ENCODE data around the gene UFD1. TPM values are rescaled to one million over a fixed set of nuclear protein-coding genes. Genes with fewer than 3 reads are reported as not detected.

Gene UFD1
- total and polyA plus RNA-seq, 9 of the 15 experiments (the other 6 are each of a cell fraction or from before 2014, with no cell fraction given) = 238 to 645 (median 363) TPM

GRCh38 chr22:19448076-19448607 lies 30.9 kb downstream of the UFD1 start (continued):
- TF ChIP-seq CHD7 (IDR thresholded peaks at IDR 0.05; ENCODE audit: low read depth, low read length) (peak; percentile 59), TEAD1 (CRISPR knock-in tag; IDR thresholded peaks at IDR 0.05) (0 out of 4 replicates have a peak, but pooled peaks of 1 of the 2 experiments have one; percentile 11), ARNT (IDR thresholded peaks at IDR 0.05) (no peak), SIN3A (IDR thresholded peaks at IDR 0.05; ENCODE audit: borderline replicate concordance in 2 of 2, control insufficient read depth in 1 of 2, low read depth in 2 of 2, low read length in 2 of 2) (peak in 1 of 2 experiments; percentile 24; a peak in 1 of 4 replicates), STAT5B (CRISPR knock-in tag; IDR thresholded peaks at IDR 0.05) (no peak), ZBTB40 (IDR thresholded peaks at IDR 0.05) (peak; percentile 72; the same call in 1 of the 2 replicates), ZBTB40 (CRISPR knock-in tag; IDR thresholded peaks at IDR 0.05) (no peak)
